ENCODE results near the gene CPNE7. TPM values are rescaled to one million over a fixed set of nuclear protein-coding genes. Genes with fewer than 3 reads are reported as not detected.

Gene CPNE7
- polyA plus RNA-seq, 1 donor from 2014 or later: 0.15 TPM

GRCh38 chr16:89574681-89575246 is 794 bp upstream of the CPNE7 start:
- Histone ChIP-seq H3K9me3 (ENCODE audit: low read length) (no peaks in the 10 kb centered on the region), H3K4me2 (ENCODE audit: low read length) (no peak overlapping the region), H3K9me2 (ENCODE audit: insufficient read depth, low read length) (no peaks in the 10 kb centered on the region), H3K27me3 (ENCODE audit: insufficient read depth, low read depth, low read length) (peaks cover 44% of the 10 kb centered on the region), H2AFZ (ENCODE audit: low read depth, low read length) (no peak overlapping the region), H3K27ac (ENCODE audit: low read length) (no peak overlapping the region), H3K9ac (ENCODE audit: low read length) (peak overlapping the region; percentile 16), H3K79me2 (replicated peaks; ENCODE audit: insufficient read depth, low read length) (no peaks in the 10 kb centered on the region), H3K36me3 (ENCODE audit: insufficient read depth, low read length) (no peaks in the 10 kb centered on the region), H3F3A (ENCODE audit: insufficient read depth, low read length, poor library complexity, severe bottlenecking) (no peaks in the 10 kb centered on the region), H3K4me3 (ENCODE audit: low read length) (peak overlapping the region; percentile 58), H4K20me1 (ENCODE audit: insufficient read depth) (no peaks in the 10 kb centered on the region)
- TF ChIP-seq EZH2 (IDR thresholded peaks at IDR 0.05; ENCODE audit: borderline replicate concordance, insufficient read depth, low read length, poor library complexity, severe bottlenecking) (no peak), REST (IDR thresholded peaks at IDR 0.05; ENCODE audit: borderline replicate concordance) (no peak), EP300 (conservative IDR thresholded peaks at IDR 0.05; ENCODE audit: poor library complexity, severe bottlenecking) (no peak), MXI1 (conservative IDR thresholded peaks at IDR 0.05; ENCODE audit: poor library complexity, severe bottlenecking) (no peak), CTCF (IDR thresholded peaks at IDR 0.05; ENCODE audit: poor library complexity, severe bottlenecking) (peak; percentile 60), POLR2AphosphoS5 (IDR thresholded peaks at IDR 0.05) (no peak), TAF1 (IDR thresholded peaks at IDR 0.05; ENCODE audit: low read depth) (no peak), SMC3 (conservative IDR thresholded peaks at IDR 0.05; ENCODE audit: poor library complexity) (peak; percentile 50), RAD21 (conservative IDR thresholded peaks at IDR 0.05) (peak; percentile 56)

GRCh38 chr16:89576153-89577054 is 846 bp downstream of the CPNE7 start:
- H3K4me2 ChIP-seq (ENCODE audit: low read length): no peak overlapping the region
- H3K9me2 ChIP-seq (ENCODE audit: insufficient read depth, low read length): no peaks in the 10 kb centered on the region
- TF ChIP-seq EP300 (conservative IDR thresholded peaks at IDR 0.05; ENCODE audit: poor library complexity, severe bottlenecking): no peak
- TF ChIP-seq TAF1 (IDR thresholded peaks at IDR 0.05; ENCODE audit: low read depth): no peak
- no peak for TF ChIP-seq SMC3 (conservative IDR thresholded peaks at IDR 0.05; ENCODE audit: poor library complexity)
- no peak for TF ChIP-seq POLR2AphosphoS5 (IDR thresholded peaks at IDR 0.05)
- no peak for TF ChIP-seq CTCF (IDR thresholded peaks at IDR 0.05; ENCODE audit: poor library complexity, severe bottlenecking)
- no peak for TF ChIP-seq MXI1 (conservative IDR thresholded peaks at IDR 0.05; ENCODE audit: poor library complexity, severe bottlenecking)
- H3K79me2 ChIP-seq (replicated peaks; ENCODE audit: insufficient read depth, low read length): no peaks in the 10 kb centered on the region
- no peak overlapping the region for H2AFZ ChIP-seq (ENCODE audit: low read depth, low read length)
- H3F3A ChIP-seq (ENCODE audit: insufficient read depth, low read length, poor library complexity, severe bottlenecking): no peaks in the 10 kb centered on the region
- H3K27me3 ChIP-seq (ENCODE audit: insufficient read depth, low read depth, low read length): peaks cover 44% of the 10 kb centered on the region
- H3K9ac ChIP-seq (ENCODE audit: low read length): no peak overlapping the region
- no peaks in the 10 kb centered on the region for H4K20me1 ChIP-seq (ENCODE audit: insufficient read depth)
- H3K36me3 ChIP-seq (ENCODE audit: insufficient read depth, low read length): no peaks in the 10 kb centered on the region
- no peak overlapping the region for H3K27ac ChIP-seq (ENCODE audit: low read length)
- peak overlapping the region; percentile 48 for H3K4me3 ChIP-seq (ENCODE audit: low read length)
- H3K9me3 ChIP-seq (ENCODE audit: low read length): no peaks in the 10 kb centered on the region
